Subcutaneous adipose tissue (tissue), 4 donors: ENCODE results near the gene JSRP1. TPM values are rescaled to one million over a fixed set of nuclear protein-coding genes. Genes with fewer than 3 reads are reported as not detected.

Experiments used
- total RNA-seq, 4 donors: library from RNA; depleted of rRNA; stranded (reverse); fragments of >200 nt; gene quantifications; one replicate each; pipeline ENCODE4 v1.1.0, GENCODE V29; 2016
- TF ChIP-seq, protein P1 (sequence below): fragments of 450-650 bp; IDR thresholded peaks from one replicate; pipeline ENCODE4 v1.5.1; 2016; ENCODE audit warnings: low read depth, mild to moderate bottlenecking, control low read depth, antibody characterized with exemption, moderate library complexity

JSRP1 gene
- total RNA-seq, 4 donors from 2014 or later = not detected

DNA sequence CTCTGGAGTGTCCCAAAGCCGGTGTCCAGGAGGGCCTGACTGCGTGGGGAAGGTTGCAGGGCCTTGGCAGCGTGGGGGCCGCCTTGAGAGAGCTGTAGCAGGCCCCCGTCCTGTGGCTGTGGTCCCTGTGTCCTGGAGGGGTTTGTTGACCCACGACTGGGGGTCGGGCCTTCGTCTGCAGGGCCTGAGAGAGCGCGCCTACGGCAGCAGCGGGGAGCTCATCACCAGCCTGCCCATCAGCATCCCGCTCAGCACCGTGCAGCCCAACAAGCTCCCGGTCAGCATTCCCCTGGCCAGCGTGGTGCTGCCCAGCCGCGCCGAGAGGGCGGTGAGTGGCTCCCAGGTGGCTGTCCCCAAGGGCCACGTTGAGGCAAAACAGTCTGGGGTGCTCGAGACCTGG, 38.6 kb downstream of the JSRP1 start:
- TF ChIP-seq, protein P1, sequence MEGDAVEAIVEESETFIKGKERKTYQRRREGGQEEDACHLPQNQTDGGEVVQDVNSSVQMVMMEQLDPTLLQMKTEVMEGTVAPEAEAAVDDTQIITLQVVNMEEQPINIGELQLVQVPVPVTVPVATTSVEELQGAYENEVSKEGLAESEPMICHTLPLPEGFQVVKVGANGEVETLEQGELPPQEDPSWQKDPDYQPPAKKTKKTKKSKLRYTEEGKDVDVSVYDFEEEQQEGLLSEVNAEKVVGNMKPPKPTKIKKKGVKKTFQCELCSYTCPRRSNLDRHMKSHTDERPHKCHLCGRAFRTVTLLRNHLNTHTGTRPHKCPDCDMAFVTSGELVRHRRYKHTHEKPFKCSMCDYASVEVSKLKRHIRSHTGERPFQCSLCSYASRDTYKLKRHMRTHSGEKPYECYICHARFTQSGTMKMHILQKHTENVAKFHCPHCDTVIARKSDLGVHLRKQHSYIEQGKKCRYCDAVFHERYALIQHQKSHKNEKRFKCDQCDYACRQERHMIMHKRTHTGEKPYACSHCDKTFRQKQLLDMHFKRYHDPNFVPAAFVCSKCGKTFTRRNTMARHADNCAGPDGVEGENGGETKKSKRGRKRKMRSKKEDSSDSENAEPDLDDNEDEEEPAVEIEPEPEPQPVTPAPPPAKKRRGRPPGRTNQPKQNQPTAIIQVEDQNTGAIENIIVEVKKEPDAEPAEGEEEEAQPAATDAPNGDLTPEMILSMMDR = no peak

DNA sequence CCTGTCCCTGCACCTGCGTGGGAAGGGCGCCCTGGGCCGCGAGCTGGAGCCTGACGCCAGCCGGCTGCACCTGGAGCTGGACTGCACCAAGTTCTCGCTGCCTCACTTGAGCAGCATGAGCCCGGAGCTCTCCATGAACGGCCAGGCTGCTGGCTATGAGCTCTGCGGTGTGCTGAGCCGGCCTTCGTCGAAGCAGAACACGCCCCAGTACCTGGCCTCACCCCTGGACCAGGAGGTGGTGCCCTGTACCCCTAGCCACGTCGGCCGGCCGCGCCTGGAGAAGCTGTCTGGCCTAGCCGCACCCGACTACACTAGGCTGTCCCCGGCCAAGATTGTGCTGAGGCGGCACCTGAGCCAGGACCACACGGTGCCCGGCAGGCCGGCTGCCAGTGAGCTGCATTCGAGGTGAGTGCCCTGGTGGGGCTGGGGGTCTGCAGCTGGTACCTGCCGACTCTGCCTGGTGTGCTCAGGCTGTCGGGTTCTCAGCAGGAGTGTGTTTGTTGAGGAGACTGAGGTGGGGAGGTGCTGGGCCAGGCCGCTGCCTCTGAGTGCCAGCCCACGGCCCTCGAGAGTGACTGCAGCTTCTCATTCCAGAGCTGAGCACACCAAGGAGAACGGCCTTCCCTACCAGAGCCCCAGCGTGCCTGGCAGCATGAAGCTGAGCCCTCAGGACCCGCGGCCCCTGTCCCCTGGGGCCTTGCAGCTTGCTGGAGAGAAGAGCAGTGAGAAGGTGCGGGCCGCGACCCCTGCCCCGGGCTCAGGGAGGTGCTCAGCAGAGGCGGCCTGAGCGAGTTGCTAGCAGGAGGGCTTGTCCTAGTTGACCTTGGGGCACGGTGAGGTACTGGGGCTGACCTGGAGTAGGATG, 39.6 kb downstream of the JSRP1 start:
- TF ChIP-seq, protein P1 = no peak

DNA sequence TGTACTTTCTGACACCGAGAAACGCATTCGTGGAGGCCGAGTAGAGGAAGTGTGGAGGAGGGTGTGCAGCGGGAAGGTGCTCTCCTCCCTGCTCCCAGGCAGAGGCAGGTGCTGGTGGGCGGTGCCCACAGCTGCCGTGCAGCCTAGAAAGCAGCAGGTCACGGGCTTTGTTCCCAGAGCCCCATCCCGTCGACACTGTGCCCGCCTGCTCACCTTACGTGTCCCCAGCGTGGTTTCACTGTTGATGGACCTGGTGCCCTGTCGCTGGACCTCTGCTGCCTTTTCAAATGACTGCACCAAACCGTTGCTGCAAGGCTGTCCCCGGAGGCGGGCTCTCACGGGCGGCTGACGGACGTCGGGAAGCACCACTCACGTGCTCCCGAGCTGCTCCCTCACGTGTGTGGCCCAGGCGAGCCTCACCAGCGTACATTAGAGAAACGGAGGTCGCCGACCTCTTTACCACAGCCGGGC, 40.9 kb downstream of the JSRP1 start:
- TF ChIP-seq, protein P1 = no peak

DNA sequence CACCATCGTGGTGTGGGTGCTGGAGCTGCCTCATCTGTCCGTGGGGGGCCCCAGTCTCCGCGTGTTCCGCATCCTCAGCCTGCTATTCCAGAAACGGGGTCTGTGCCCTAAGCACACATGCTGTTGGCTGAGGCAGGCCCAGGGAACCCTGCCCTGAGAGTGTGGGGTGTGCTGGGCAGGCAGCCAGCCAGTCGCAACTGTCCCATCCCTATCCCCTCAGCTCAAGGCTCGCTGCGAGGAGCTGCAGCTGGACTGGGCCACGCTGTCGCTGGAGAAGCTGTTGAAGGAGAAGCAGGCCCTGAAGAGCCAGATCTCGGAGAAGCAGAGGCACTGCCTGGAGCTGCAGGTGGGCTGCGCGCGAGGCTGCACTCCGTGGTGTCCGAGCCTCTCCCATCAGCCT, 42.0 kb downstream of the JSRP1 start:
- TF ChIP-seq, protein P1 = no peak

DNA sequence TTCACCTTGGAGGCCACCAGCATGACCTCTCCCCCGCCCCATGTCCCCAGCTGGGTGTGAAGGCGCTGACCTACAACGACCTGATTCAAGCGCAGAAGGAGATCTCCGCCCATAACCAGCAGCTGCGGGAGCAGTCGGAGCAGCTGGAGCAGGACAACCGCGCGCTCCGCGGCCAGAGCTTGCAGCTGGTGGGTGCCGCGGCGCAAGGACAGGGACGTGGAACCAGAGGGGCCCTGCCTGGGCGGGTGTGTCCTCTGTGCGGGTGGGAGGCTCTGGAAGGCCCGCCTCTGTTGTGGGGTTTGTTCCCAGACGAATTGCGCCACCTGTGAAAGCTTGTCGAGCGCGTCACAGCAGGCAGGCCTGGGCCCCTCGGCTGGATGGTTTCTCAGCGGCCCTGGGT, 42.4 kb downstream of the JSRP1 start:
- TF ChIP-seq, protein P1 = no peak

DNA sequence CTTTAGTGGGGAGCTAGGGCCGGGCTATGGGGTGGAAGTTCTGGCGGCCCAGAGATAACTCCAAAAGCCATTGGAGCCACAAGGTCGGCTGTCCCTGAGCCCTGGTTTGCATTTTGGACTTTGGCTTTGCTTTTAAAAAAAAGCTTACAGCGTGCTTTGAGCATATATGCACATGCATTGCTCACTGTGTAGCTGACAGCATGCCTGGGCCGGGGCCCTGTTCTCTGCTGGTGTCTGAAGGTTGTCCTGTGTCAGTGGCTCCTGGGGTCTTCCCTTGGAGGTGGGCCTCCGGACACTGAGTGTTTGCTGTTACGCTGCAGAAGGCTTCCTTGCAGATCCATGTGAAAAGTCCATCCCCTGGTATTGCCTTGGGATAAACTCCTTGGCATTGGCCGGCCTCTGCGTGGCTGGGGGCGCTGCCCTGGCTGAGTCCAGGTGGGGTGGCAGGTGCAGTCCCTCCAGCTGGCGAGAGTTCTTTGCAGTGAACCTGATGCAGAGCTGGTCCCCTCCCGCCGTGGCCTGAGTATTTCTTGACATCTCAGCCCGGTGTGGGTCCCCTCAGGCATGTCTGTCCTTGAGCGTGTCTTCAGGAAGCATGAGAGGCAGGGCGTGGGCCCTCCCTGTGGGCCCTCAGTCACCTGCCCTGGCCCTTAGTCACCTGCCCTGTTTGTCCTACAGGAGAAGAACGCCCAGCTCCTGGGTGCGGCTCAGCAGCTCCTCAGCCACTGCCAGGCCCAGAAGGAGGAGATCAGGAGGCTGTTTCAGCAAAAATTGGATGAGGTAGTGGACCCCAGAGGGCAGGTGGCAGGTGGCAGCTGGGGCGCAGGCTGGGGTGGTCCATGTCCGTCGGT, 43.1 kb downstream of the JSRP1 start:
- TF ChIP-seq, protein P1 = no peak

DNA sequence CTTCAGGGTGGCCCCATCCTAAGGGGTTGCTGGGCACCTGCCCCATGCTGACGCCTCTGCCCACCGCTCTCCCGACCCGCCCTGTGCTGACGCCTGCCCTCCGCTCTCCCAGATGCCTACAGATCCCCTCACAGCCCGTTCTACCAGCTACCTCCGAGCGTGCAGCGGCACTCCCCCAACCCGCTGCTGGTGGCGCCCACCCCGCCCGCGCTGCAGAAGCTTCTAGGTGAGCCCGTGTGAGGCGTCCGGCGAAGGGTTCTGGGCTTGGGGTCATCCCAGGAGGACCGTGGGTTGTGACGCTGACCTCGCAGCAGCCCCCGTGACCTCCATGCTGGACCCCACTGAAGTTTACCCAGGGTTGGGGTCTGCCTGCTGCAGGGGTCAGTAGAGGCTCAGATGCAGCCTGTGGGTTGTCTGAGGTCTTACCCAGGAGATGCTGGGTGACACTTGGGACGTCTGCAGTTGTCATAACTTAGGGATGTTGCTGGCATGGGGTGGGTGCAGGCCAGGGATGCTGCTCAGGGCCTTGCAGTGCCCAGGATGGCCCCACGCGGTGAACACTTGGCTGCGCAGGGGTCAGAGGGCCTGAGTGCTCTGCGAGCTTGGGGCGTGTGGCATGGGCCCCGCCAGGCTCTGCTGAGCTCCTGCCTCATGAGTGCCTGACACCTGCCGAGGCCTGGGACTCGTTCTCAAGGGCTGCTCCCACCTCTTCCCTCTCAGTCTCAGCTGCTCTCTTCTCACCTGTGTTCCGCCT, 45.1 kb downstream of the JSRP1 start:
- TF ChIP-seq, protein P1 = no peak
